Erythroblast (primary cell): ENCODE measurements around the gene BPHL.

ENCODE experiments used
- GATA1 ChIP-seq: IDR thresholded peaks from 2 replicates; pipeline ENCODE4 v1.6.1; 2011; ENCODE audit warnings: low read depth, mild to moderate bottlenecking, control low read depth, low read length, moderate library complexity
- POLR2A ChIP-seq: IDR thresholded peaks from 2 replicates; pipeline ENCODE4 v1.6.1; 2011; ENCODE audit warnings: mild to moderate bottlenecking, low read length

- TF ChIP-seq POLR2A (no peak), GATA1 (no peak)
Measured at GRCh38 chr6:3195420-3195694, 76.8 kb downstream of the BPHL start.
